Thoracic aorta endothelial cell (primary cell): ENCODE results near the gene ZNF587. TPM values are rescaled to one million over a fixed set of nuclear protein-coding genes. Genes with fewer than 3 reads are reported as not detected.

ENCODE experiments used
- total RNA-seq: library from RNA; depleted of rRNA; stranded (reverse); fragments of >200 nt; gene quantifications from 2 replicates; pipeline ENCODE4 v1.2.3, GENCODE V29; 2012

Gene ZNF587
- total RNA-seq = 35.4 and 47.7 TPM in 2 replicates

DNA sequence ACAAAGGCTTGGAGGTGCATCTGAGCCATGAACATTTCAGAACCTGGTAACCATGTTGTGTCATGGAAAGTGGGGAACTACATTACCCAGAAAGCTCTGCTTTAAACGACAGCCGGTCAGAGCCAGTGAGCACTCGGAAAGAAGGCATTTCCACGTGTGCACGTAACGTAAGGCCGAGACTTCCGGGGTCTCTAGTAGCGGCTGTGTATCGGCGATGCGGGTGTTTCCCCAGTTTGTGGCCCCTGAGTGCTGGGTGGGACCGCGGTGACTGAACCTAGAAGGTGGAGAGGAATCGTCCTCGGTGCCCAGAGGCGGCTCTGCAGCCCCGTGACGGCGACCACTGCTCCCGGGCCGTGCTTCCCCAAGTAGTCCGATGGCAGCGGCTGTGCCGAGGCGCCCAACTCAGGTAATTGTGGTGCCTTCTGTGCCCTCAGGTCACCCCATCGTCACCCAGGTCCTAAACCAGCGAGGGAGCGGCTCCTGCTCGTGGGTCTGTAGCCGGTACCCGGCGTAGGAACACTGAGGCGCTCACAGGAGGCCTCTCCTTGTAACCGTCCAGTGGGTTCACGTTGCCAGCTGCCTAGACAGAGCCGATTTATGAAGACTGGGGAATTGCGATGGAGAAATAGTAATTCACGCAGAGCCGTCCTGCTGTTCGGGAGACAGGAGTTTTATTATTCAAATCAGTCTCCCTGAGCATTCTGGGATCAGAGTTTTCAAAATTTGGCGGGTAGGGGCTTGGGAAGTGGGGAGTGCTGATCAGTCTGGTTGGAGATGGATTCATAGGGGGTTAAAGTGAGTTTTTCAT lies at the start of gene ZNF587:
Gene ZNF587, plus strand, starts transcription at position 194 of the 808 bp plus-strand sequence. Its CDS starts 180 bp downstream, at position 374.

DNA sequence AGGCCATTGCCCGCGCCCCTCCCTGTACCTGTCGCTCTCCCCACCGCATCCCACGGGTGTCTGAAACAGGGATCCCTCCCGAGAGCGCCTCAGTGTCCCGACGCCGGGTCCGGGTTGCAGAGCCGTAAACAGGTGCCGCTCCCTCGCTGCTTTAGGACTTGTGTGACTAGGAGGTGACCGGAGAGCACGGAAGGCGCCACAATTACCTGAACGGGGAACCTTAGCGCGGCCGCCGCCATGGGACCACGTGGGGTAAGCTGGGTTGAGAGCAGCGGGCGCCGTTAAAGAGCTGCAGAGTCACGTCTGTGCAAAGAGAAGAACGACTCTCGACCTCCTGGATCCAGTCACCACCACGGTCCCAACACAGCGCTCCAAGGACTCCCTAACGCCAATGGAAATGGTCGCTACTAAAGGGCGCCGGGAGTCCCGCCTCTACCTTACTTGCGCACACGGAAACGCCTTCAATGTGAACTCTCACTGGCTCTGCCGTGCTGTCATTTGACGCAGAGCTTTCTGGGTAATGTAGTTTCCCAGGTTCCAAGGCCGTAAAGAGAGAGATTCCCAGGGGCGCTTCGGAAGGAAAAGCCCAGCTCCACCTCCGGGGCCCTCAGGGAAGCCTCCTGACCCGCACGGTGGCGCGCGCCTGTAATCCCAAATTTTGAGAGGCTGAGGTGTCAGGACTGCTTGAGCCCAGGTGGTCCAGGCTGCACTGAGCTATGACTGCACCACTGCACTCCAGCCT lies 35.0 kb upstream of the ZNF587 start, which contains the start of gene ZNF552:
Gene ZNF552, minus strand, starts transcription at position 409 of the 742 bp plus-strand sequence. Its CDS starts 170 bp downstream, at position 239.

DNA sequence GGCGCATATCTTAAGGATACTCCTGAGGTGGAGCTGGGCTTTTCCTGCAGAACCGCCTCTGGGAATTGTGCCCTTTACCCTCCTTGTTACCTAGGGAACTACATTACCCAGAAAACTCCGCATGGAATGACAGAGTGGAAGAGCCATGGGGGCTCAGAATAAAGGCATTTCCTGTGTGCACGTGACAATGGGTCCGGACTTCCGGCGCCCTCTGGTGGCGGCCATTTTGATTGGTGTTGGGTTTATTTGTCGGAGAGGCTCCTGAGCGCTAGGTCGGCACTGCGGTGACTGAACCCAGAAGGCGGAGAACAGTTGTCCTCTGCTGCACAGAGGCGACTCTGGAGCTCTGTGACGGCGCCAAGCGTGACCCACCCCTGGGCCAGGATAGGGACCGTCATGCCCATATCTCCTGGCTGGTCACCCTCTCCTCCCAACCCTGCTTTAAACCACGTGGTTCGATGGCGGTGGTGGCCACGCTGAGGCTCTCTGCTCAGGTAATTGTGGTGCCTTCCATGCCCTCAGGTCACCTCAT lies 19.5 kb upstream of the ZNF587 start, which contains the start of gene ZNF587B:
Gene ZNF587B, plus strand, starts transcription at position 229 of the 532 bp plus-strand sequence. Its CDS starts 230 bp downstream, at position 459.

DNA sequence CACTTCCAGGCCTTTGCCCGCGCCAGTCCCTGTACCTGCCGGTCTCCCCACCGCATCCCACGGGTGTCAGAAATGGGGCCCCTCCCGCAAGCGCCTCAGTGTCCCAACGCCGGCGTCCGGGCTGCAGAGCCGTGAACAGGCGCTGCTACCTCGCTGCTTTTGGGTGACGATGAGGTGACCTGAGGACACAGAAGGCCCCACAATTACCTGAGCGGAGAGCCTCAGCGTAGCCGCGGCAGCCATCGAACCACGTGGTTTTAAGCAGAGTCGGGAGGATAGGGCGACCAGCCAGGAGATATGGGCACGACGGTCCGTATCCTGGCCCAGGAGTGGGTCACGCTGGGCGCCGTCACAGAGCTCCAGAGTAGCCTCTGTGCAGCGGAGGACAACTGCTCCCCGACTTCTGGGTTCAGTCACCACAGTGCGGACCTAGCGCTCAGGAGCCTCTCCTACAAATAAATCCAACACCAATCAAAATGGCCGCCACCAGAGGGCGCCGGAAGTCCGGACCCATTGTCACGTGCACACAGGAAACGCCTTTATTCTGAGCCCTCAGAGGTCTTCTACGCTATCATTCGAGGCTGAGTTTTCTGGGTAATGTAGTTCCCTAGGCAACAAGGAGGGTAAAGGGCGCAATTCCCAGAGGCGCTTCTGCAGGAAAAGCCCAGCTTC lies 39.0 kb downstream of the ZNF587 start, which contains the start of gene ZNF814:
Gene ZNF814, minus strand, starts transcription at position 478 of the 672 bp plus-strand sequence. Its CDS starts 235 bp downstream, at position 243.

Other genes starting within 250 kb of the ZNF587 start
- 3.3 and 4.8 TPM in 2 replicates for gene ZNF530, start 250.0 kb upstream of the ZNF587 start, total RNA-seq
- gene ZNF134, start 235.6 kb upstream of the ZNF587 start, total RNA-seq = 14.1 and 18.0 TPM in 2 replicates
- gene ZNF211, start 216.7 kb upstream of the ZNF587 start, total RNA-seq = 5.8 and 7.6 TPM in 2 replicates
- not detected in 2 replicates for gene ZSCAN4, start 180.9 kb upstream of the ZNF587 start, total RNA-seq
- 10.1 and 11.3 TPM in 2 replicates for gene ZNF551, start 167.9 kb upstream of the ZNF587 start, total RNA-seq
- gene ZNF154, start 140.7 kb upstream of the ZNF587 start, total RNA-seq = 0.79 and 1.6 TPM in 2 replicates
- gene ZNF671, start 122.2 kb upstream of the ZNF587 start, total RNA-seq = 4.5 and 5.1 TPM in 2 replicates
- 13.4 and 17.6 TPM in 2 replicates for gene ZNF776, start 103.0 kb upstream of the ZNF587 start, total RNA-seq
- 19.8 and 21.7 TPM in 2 replicates for gene ZNF586, start 80.2 kb upstream of the ZNF587 start, total RNA-seq
- gene ZNF552, start 34.9 kb upstream of the ZNF587 start, total RNA-seq = 8.0 and 9.1 TPM in 2 replicates
- 23.7 and 48.5 TPM in 2 replicates for gene ZNF587B, start 19.6 kb upstream of the ZNF587 start, total RNA-seq
- 10.3 and 16.5 TPM in 2 replicates for gene ZNF814, start 39.2 kb downstream of the ZNF587 start, total RNA-seq
- gene ZNF417, start 66.7 kb downstream of the ZNF587 start, total RNA-seq = 11.1 and 12.4 TPM in 2 replicates
- gene ZNF418, start 85.5 kb downstream of the ZNF587 start, total RNA-seq = 2.4 and 5.5 TPM in 2 replicates
- 4.7 and 5.5 TPM in 2 replicates for gene ZNF256, start 97.8 kb downstream of the ZNF587 start, total RNA-seq
- 0.13 TPM in 1 of 2 replicates, not detected in the other for gene C19orf18, start 124.7 kb downstream of the ZNF587 start, total RNA-seq
- gene ZNF606, start 153.0 kb downstream of the ZNF587 start, total RNA-seq = 11.7 and 14.8 TPM in 2 replicates
- not detected in 2 replicates for gene ZSCAN1, start 184.2 kb downstream of the ZNF587 start, total RNA-seq
- gene ZNF135, start 209.4 kb downstream of the ZNF587 start, total RNA-seq = 0.14 and 0.80 TPM in 2 replicates
- 13.9 and 17.6 TPM in 2 replicates for gene ZSCAN18, start 248.4 kb downstream of the ZNF587 start, total RNA-seq